ENCODE measurements around the gene SPATS2.

DNA sequence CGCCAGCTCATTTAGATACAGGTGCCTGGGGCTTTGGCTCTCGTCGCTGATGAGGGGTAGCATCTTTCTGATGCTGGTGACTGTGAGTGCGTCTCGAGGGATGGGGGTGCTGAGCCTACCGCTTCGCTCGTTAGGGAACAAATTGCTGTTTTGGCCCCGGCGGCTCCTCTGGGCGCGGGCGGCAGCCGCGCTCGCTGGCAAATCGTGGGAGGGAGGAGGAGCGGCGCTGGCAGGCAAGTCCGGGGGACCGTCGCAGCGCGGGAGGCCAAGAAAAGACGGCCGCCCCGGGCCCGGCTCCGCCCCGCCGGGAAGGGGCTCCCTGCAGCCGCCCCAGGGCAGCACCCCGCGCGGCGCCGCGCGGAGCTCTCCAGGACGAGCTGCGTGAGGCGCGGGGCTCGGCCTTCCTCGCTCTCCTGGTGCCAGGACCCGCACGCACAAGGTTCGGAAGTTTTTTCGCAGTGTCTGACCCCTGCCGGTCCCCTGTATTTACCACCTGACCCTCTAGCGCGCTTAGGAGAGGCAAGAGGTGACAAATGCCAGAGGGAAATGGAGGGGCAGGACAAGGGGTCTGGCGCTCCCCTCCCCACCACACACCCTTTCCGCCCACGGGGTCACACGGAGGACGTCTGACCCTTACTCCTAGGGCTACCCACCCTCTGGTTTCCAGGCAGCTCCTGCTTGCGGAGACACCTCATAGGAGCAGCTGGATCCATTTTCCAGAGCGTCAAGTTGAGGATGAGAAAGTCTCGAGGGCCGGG, 170.7 kb downstream of the SPATS2 start:
- no peak for TF ChIP-seq MXI1 (IDR thresholded peaks at IDR 0.05; ENCODE audit: borderline replicate concordance, low read depth, low read length)
- TF ChIP-seq, protein P1, sequence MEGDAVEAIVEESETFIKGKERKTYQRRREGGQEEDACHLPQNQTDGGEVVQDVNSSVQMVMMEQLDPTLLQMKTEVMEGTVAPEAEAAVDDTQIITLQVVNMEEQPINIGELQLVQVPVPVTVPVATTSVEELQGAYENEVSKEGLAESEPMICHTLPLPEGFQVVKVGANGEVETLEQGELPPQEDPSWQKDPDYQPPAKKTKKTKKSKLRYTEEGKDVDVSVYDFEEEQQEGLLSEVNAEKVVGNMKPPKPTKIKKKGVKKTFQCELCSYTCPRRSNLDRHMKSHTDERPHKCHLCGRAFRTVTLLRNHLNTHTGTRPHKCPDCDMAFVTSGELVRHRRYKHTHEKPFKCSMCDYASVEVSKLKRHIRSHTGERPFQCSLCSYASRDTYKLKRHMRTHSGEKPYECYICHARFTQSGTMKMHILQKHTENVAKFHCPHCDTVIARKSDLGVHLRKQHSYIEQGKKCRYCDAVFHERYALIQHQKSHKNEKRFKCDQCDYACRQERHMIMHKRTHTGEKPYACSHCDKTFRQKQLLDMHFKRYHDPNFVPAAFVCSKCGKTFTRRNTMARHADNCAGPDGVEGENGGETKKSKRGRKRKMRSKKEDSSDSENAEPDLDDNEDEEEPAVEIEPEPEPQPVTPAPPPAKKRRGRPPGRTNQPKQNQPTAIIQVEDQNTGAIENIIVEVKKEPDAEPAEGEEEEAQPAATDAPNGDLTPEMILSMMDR (conservative IDR thresholded peaks at IDR 0.05; ENCODE audit: low read depth, low read length): no peak
- TF ChIP-seq CEBPB (IDR thresholded peaks at IDR 0.05; ENCODE audit: low read depth, low read length): no peak
- TF ChIP-seq SMC3 (IDR thresholded peaks at IDR 0.05; ENCODE audit: low read depth, low read length): no peak
- no peak for TF ChIP-seq POLR2A (IDR thresholded peaks at IDR 0.05; ENCODE audit: low read depth, low read length)
- TF ChIP-seq RCOR1 (IDR thresholded peaks at IDR 0.05; ENCODE audit: insufficient replicate concordance, low read length): no peak
- TF ChIP-seq BHLHE40 (IDR thresholded peaks at IDR 0.05; ENCODE audit: low read depth, low read length): no peak

Measured in IMR-90 (cell line).